ENCODE results near the gene ATP8B1. TPM values are rescaled to one million over a fixed set of nuclear protein-coding genes. Genes with fewer than 3 reads are reported as not detected.

The ATP8B1 gene
- total RNA-seq, 1 experiment from 2014 or later = 5.6 TPM

DNA sequence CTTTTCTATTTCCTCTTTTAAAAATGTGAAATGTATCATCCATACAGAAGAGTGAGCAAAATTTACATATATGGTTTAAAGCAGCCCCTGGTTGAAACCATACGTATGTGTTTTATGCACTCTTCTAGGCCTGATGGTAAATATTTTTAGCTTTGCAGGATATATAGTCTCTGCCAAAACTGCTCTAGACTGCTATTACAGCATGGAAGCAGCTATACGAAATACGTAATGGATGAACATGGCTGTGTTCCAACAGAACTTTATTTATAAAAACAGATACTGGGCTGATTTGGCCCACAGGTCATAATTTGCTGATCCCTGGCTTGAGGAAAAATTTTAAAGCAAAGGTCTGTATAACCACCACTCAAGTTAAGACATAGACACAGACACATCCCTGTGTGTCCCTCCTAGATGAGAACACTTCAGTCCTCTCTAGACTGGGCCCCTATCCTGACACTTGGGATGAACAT lies 42.5 kb upstream of the ATP8B1 start (continued):
- TF ChIP-seq, protein P1, sequence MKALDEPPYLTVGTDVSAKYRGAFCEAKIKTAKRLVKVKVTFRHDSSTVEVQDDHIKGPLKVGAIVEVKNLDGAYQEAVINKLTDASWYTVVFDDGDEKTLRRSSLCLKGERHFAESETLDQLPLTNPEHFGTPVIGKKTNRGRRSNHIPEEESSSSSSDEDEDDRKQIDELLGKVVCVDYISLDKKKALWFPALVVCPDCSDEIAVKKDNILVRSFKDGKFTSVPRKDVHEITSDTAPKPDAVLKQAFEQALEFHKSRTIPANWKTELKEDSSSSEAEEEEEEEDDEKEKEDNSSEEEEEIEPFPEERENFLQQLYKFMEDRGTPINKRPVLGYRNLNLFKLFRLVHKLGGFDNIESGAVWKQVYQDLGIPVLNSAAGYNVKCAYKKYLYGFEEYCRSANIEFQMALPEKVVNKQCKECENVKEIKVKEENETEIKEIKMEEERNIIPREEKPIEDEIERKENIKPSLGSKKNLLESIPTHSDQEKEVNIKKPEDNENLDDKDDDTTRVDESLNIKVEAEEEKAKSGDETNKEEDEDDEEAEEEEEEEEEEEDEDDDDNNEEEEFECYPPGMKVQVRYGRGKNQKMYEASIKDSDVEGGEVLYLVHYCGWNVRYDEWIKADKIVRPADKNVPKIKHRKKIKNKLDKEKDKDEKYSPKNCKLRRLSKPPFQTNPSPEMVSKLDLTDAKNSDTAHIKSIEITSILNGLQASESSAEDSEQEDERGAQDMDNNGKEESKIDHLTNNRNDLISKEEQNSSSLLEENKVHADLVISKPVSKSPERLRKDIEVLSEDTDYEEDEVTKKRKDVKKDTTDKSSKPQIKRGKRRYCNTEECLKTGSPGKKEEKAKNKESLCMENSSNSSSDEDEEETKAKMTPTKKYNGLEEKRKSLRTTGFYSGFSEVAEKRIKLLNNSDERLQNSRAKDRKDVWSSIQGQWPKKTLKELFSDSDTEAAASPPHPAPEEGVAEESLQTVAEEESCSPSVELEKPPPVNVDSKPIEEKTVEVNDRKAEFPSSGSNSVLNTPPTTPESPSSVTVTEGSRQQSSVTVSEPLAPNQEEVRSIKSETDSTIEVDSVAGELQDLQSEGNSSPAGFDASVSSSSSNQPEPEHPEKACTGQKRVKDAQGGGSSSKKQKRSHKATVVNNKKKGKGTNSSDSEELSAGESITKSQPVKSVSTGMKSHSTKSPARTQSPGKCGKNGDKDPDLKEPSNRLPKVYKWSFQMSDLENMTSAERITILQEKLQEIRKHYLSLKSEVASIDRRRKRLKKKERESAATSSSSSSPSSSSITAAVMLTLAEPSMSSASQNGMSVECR (CRISPR knock-in tag; IDR thresholded peaks at IDR 0.05; ENCODE audit: borderline replicate concordance) = no peak
- TF ChIP-seq ZNF281 (CRISPR knock-in tag; IDR thresholded peaks at IDR 0.05) (no peak), NR2C2 (CRISPR knock-in tag; IDR thresholded peaks at IDR 0.05) (no peak), NR1H2 (CRISPR knock-in tag; IDR thresholded peaks at IDR 0.05) (no peak), ETV6 (CRISPR knock-in tag; IDR thresholded peaks at IDR 0.05) (no peak), SOX15 (CRISPR knock-in tag; IDR thresholded peaks at IDR 0.05) (no peak), MXD4 (CRISPR knock-in tag; IDR thresholded peaks at IDR 0.05; ENCODE audit: borderline replicate concordance) (no peak), NFYB (CRISPR knock-in tag; conservative IDR thresholded peaks at IDR 0.05; ENCODE audit: low read depth) (no peak)

GRCh38 chr18:57844319-57844718 lies 41.2 kb upstream of the ATP8B1 start:
- Mint-ChIP-seq H3K36me3 (no peaks in the 10 kb centered on the region), H3K27me3 (ENCODE audit: low read depth) (peaks cover 10% of the 10 kb centered on the region), H3K9me3 (no peaks in the 10 kb centered on the region), H3K4me1 (peaks cover 7% of the 10 kb centered on the region), H3K4me3 (no peak overlapping the region), H3K27ac (no peak overlapping the region)
- DNase-seq (ENCODE audit: low spot score) (no peak), ATAC-seq (no peak)
- ChIA-PET POLR2A (no interaction called here), CTCF (interaction anchor here (1.1 kb wide), 1 partner anchor 38 kb away, joined by 3 read pairs; no protein-coding TSS in a partner anchor)
- TF ChIP-seq NR3C1 (CRISPR knock-in tag; conservative IDR thresholded peaks at IDR 0.05; ENCODE audit: low read depth) (no peak), ZNF263 (CRISPR knock-in tag; IDR thresholded peaks at IDR 0.05; ENCODE audit: low read depth) (no peak), ZNF512 (CRISPR knock-in tag; IDR thresholded peaks at IDR 0.05; ENCODE audit: borderline replicate concordance) (no peak), NFE2L1 (CRISPR knock-in tag; IDR thresholded peaks at IDR 0.05) (no peak), TCF7 (CRISPR knock-in tag; IDR thresholded peaks at IDR 0.05; ENCODE audit: low read depth) (no peak), ERG (CRISPR knock-in tag; IDR thresholded peaks at IDR 0.05) (no peak), FOXJ3 (CRISPR knock-in tag; IDR thresholded peaks at IDR 0.05; ENCODE audit: borderline replicate concordance) (no peak), IRF2 (CRISPR knock-in tag; IDR thresholded peaks at IDR 0.05; ENCODE audit: borderline replicate concordance, low read depth) (no peak), ZNF121 (CRISPR knock-in tag; IDR thresholded peaks at IDR 0.05) (no peak), GABPB1 (CRISPR knock-in tag; IDR thresholded peaks at IDR 0.05) (no peak), ZNF423 (CRISPR knock-in tag; IDR thresholded peaks at IDR 0.05) (no peak), MXD4 (CRISPR knock-in tag; IDR thresholded peaks at IDR 0.05; ENCODE audit: borderline replicate concordance) (no peak), JAZF1 (CRISPR knock-in tag; IDR thresholded peaks at IDR 0.05) (no peak)
- TF ChIP-seq, protein P2, sequence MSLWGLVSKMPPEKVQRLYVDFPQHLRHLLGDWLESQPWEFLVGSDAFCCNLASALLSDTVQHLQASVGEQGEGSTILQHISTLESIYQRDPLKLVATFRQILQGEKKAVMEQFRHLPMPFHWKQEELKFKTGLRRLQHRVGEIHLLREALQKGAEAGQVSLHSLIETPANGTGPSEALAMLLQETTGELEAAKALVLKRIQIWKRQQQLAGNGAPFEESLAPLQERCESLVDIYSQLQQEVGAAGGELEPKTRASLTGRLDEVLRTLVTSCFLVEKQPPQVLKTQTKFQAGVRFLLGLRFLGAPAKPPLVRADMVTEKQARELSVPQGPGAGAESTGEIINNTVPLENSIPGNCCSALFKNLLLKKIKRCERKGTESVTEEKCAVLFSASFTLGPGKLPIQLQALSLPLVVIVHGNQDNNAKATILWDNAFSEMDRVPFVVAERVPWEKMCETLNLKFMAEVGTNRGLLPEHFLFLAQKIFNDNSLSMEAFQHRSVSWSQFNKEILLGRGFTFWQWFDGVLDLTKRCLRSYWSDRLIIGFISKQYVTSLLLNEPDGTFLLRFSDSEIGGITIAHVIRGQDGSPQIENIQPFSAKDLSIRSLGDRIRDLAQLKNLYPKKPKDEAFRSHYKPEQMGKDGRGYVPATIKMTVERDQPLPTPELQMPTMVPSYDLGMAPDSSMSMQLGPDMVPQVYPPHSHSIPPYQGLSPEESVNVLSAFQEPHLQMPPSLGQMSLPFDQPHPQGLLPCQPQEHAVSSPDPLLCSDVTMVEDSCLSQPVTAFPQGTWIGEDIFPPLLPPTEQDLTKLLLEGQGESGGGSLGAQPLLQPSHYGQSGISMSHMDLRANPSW (CRISPR knock-in tag; conservative IDR thresholded peaks at IDR 0.05; ENCODE audit: low read depth) = no peak
- TF ChIP-seq, protein P3, sequence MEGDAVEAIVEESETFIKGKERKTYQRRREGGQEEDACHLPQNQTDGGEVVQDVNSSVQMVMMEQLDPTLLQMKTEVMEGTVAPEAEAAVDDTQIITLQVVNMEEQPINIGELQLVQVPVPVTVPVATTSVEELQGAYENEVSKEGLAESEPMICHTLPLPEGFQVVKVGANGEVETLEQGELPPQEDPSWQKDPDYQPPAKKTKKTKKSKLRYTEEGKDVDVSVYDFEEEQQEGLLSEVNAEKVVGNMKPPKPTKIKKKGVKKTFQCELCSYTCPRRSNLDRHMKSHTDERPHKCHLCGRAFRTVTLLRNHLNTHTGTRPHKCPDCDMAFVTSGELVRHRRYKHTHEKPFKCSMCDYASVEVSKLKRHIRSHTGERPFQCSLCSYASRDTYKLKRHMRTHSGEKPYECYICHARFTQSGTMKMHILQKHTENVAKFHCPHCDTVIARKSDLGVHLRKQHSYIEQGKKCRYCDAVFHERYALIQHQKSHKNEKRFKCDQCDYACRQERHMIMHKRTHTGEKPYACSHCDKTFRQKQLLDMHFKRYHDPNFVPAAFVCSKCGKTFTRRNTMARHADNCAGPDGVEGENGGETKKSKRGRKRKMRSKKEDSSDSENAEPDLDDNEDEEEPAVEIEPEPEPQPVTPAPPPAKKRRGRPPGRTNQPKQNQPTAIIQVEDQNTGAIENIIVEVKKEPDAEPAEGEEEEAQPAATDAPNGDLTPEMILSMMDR (IDR thresholded peaks at IDR 0.05) = no peak
